ENCODE data around the gene FBXO24. TPM values are rescaled to one million over a fixed set of nuclear protein-coding genes. Genes with fewer than 3 reads are reported as not detected.

The FBXO24 gene
- total RNA-seq, 4 donors from 2014 or later = 0.47 to 2.4 (median 0.57) TPM

GRCh38 chr7:100614308-100614861 lies 28.3 kb downstream of the FBXO24 start:
- H3K36me3 ChIP-seq = no peaks in the 10 kb centered on the region
- no peak for DNase-seq (ENCODE audit: low spot score in 2 of 2)
- peaks cover 17% of the 10 kb centered on the region for H3K4me1 ChIP-seq
- no peak overlapping the region for H3K4me3 ChIP-seq
- WGBS = 82% methylated on average over 6 of the region's 6 CpGs
- no peaks in the 10 kb centered on the region for H3K27me3 ChIP-seq
- no peak overlapping the region for H3K27ac ChIP-seq
- H3K9me3 ChIP-seq = no peaks in the 10 kb centered on the region
- no peak for TF ChIP-seq CTCF (IDR thresholded peaks at IDR 0.05)
- TF ChIP-seq POLR2A (IDR thresholded peaks at IDR 0.05) = no peak
- TF ChIP-seq EP300 (IDR thresholded peaks at IDR 0.05) = no peak

- peaks cover 6% of the 10 kb centered on the region for H3K36me3 ChIP-seq
- no peaks in the 10 kb centered on the region for H3K4me1 ChIP-seq
- no peaks in the 10 kb centered on the region for H3K9me3 ChIP-seq
- no peak overlapping the region for H3K27ac ChIP-seq
- TF ChIP-seq POLR2AphosphoS5 (IDR thresholded peaks at IDR 0.05) (no peak), CTCF (IDR thresholded peaks at IDR 0.05) (no peak), EP300 (IDR thresholded peaks at IDR 0.05) (no peak), POLR2A (IDR thresholded peaks at IDR 0.05) (no peak)
- no peak overlapping the region for H3K4me3 ChIP-seq
- no peaks in the 10 kb centered on the region for H3K27me3 ChIP-seq
- no peak for DNase-seq (ENCODE audit: low spot score in 2 of 2)
- WGBS = 94% methylated on average over 6 of the region's 6 CpGs
Measured at GRCh38 chr7:100620239-100620638, 34.1 kb downstream of the FBXO24 start.

GRCh38 chr7:100620804-100621203 lies 34.7 kb downstream of the FBXO24 start:
- Histone ChIP-seq H3K27me3 (no peaks in the 10 kb centered on the region), H3K4me3 (no peak overlapping the region), H3K27ac (no peak overlapping the region), H3K9me3 (no peaks in the 10 kb centered on the region), H3K36me3 (peaks cover 6% of the 10 kb centered on the region), H3K4me1 (no peaks in the 10 kb centered on the region)
- DNase-seq (ENCODE audit: low spot score in 2 of 2) = no peak
- WGBS = 95% methylated on average over 23 of the region's 23 CpGs
- no peak for TF ChIP-seq POLR2A (IDR thresholded peaks at IDR 0.05)
- TF ChIP-seq POLR2AphosphoS5 (IDR thresholded peaks at IDR 0.05) = no peak
- no peak for TF ChIP-seq CTCF (IDR thresholded peaks at IDR 0.05)
- no peak for TF ChIP-seq EP300 (IDR thresholded peaks at IDR 0.05)

- no peak for DNase-seq (ENCODE audit: low spot score in 2 of 2)
- no peak for TF ChIP-seq POLR2AphosphoS5 (IDR thresholded peaks at IDR 0.05)
- TF ChIP-seq POLR2A (IDR thresholded peaks at IDR 0.05) = no peak
- no peak for TF ChIP-seq CTCF (IDR thresholded peaks at IDR 0.05)
- TF ChIP-seq EP300 (IDR thresholded peaks at IDR 0.05) = no peak
- WGBS = 83% methylated on average over 8 of the region's 8 CpGs
- H3K27me3 ChIP-seq = no peaks in the 10 kb centered on the region
- peaks cover 4% of the 10 kb centered on the region for H3K4me1 ChIP-seq
- H3K36me3 ChIP-seq = peaks cover 6% of the 10 kb centered on the region
- H3K4me3 ChIP-seq = no peak overlapping the region
- H3K27ac ChIP-seq = no peak overlapping the region
- no peaks in the 10 kb centered on the region for H3K9me3 ChIP-seq
Measured at GRCh38 chr7:100621554-100621953, 35.4 kb downstream of the FBXO24 start.

- WGBS = 82% methylated on average over 15 of the region's 15 CpGs
- Histone ChIP-seq H3K27ac (no peak overlapping the region), H3K27me3 (no peaks in the 10 kb centered on the region), H3K4me1 (peaks cover 12% of the 10 kb centered on the region), H3K36me3 (peaks cover 6% of the 10 kb centered on the region), H3K9me3 (no peaks in the 10 kb centered on the region), H3K4me3 (no peak overlapping the region)
- DNase-seq (ENCODE audit: low spot score in 2 of 2) = no peak
- TF ChIP-seq POLR2A (IDR thresholded peaks at IDR 0.05) (no peak), CTCF (IDR thresholded peaks at IDR 0.05) (no peak)
Measured at GRCh38 chr7:100623951-100624824, 38.1 kb downstream of the FBXO24 start.

Data from suprapubic skin (tissue), 4 donors.